Measurements from ENCODE around the gene GBP2. TPM values are rescaled to one million over a fixed set of nuclear protein-coding genes. Genes with fewer than 3 reads are reported as not detected.

The GBP2 gene
- total RNA-seq, 1 donor from 2014 or later = 3.8 TPM

- TF ChIP-seq, protein P1, sequence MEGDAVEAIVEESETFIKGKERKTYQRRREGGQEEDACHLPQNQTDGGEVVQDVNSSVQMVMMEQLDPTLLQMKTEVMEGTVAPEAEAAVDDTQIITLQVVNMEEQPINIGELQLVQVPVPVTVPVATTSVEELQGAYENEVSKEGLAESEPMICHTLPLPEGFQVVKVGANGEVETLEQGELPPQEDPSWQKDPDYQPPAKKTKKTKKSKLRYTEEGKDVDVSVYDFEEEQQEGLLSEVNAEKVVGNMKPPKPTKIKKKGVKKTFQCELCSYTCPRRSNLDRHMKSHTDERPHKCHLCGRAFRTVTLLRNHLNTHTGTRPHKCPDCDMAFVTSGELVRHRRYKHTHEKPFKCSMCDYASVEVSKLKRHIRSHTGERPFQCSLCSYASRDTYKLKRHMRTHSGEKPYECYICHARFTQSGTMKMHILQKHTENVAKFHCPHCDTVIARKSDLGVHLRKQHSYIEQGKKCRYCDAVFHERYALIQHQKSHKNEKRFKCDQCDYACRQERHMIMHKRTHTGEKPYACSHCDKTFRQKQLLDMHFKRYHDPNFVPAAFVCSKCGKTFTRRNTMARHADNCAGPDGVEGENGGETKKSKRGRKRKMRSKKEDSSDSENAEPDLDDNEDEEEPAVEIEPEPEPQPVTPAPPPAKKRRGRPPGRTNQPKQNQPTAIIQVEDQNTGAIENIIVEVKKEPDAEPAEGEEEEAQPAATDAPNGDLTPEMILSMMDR (IDR thresholded peaks at IDR 0.05; ENCODE audit: unreplicated experiment) = no peak
- Mint-ChIP-seq H3K4me1 (peaks cover 12% of the 10 kb centered on the region), H3K4me3 (no peak overlapping the region), H3K27ac (no peak overlapping the region), H3K27me3 (ENCODE audit: low read depth) (no peaks in the 10 kb centered on the region), H3K36me3 (no peaks in the 10 kb centered on the region), H3K9me3 (no peaks in the 10 kb centered on the region)
- no peak for DNase-seq (ENCODE audit: low spot score in 2 of 2, unreplicated experiment in 2 of 2)
Measured at GRCh38 chr1:89169166-89169565, 43.3 kb upstream of the GBP2 start.

- Mint-ChIP-seq H3K4me3 (no peak overlapping the region), H3K36me3 (no peaks in the 10 kb centered on the region), H3K9me3 (no peaks in the 10 kb centered on the region), H3K27ac (no peak overlapping the region), H3K4me1 (peaks cover 12% of the 10 kb centered on the region), H3K27me3 (ENCODE audit: low read depth) (no peaks in the 10 kb centered on the region)
- no peak for DNase-seq (ENCODE audit: low spot score in 2 of 2, unreplicated experiment in 2 of 2)
- TF ChIP-seq, protein P1 (IDR thresholded peaks at IDR 0.05; ENCODE audit: unreplicated experiment) = no peak
Measured at GRCh38 chr1:89167590-89168230, 41.8 kb upstream of the GBP2 start.

DNA sequence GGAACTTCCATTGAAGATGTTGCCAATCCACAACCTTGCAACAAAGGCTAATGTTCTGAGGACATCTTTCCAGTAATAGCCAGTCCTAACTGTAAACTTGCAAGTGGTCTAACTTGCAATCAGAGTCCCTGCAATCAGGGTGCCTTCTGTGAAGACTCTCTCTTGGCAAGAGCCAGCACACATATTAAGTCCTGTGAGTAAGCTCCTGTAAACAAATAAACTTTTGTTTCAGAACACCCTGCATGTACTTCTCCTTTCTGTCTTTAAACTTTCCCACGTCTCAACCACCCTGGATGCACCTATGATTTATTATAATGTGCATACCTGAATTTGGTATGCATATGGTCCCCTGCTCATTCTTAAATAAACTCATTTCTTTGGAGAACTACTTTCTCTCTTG, 40.8 kb upstream of the GBP2 start:
- H3K27ac Mint-ChIP-seq = no peak overlapping the region
- TF ChIP-seq, protein P1 (IDR thresholded peaks at IDR 0.05; ENCODE audit: unreplicated experiment) = no peak

GRCh38 chr1:89165811-89166210, 39.9 kb upstream of the GBP2 start:
- Mint-ChIP-seq H3K36me3 (no peaks in the 10 kb centered on the region), H3K27ac (no peak overlapping the region), H3K4me1 (peaks cover 12% of the 10 kb centered on the region), H3K4me3 (no peak overlapping the region), H3K9me3 (peaks cover 3% of the 10 kb centered on the region), H3K27me3 (ENCODE audit: low read depth) (no peaks in the 10 kb centered on the region)
- no peak for DNase-seq (ENCODE audit: low spot score in 2 of 2, unreplicated experiment in 2 of 2)
- TF ChIP-seq, protein P1 (IDR thresholded peaks at IDR 0.05; ENCODE audit: unreplicated experiment) = no peak

More for the DNA sequence above, 40.8 kb upstream of the GBP2 start:
- no peak for DNase-seq (ENCODE audit: low spot score in 2 of 2, unreplicated experiment in 2 of 2)
- H3K27me3 Mint-ChIP-seq (ENCODE audit: low read depth) = no peaks in the 10 kb centered on the region
- H3K36me3 Mint-ChIP-seq = no peaks in the 10 kb centered on the region
- H3K9me3 Mint-ChIP-seq = no peaks in the 10 kb centered on the region
- H3K4me1 Mint-ChIP-seq = peaks cover 12% of the 10 kb centered on the region
- no peak overlapping the region for H3K4me3 Mint-ChIP-seq

GRCh38 chr1:89151047-89151446, 25.1 kb upstream of the GBP2 start:
- peaks cover 14% of the 10 kb centered on the region for H3K27me3 Mint-ChIP-seq (ENCODE audit: low read depth)
- H3K4me1 Mint-ChIP-seq = peaks cover 12% of the 10 kb centered on the region
- no peak for DNase-seq (ENCODE audit: low spot score in 2 of 2, unreplicated experiment in 2 of 2)
- TF ChIP-seq, protein P1 (IDR thresholded peaks at IDR 0.05; ENCODE audit: unreplicated experiment) = no peak
- H3K36me3 Mint-ChIP-seq = no peaks in the 10 kb centered on the region
- H3K9me3 Mint-ChIP-seq = peaks cover 5% of the 10 kb centered on the region
- no peak overlapping the region for H3K27ac Mint-ChIP-seq
- no peak overlapping the region for H3K4me3 Mint-ChIP-seq
